ENCODE data around the gene PXDC1.
"Not testable (repeated sequence)": the region's sequence is repeated elsewhere in the genome, so short reads cannot be mapped to it uniquely, and the experiment has no call there.

Gene PXDC1

GRCh38 chr6:3707751-3708412 lies 43.6 kb downstream of the PXDC1 start:
- no peak for DNase-seq

DNA sequence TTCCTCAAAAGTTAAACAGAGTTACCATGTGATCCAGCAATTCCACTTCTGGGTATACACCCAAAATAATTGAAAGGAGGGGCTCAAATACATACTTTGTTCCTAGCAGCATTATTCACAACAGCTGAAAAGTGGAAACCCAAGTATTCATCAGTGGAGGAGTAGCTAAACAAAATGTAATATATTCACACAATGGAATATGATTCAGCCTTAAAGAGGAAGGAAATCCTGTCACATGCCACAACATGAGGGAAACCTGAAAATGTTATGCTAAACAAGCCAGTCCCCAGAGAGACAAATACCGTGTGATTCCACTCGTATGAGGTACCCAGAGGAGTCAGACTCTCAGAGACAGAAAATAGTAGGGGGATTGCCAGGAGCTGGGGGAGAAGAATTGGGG lies 44.5 kb downstream of the PXDC1 start:
- no peak for DNase-seq

GRCh38 chr6:3706547-3706946 lies 45.0 kb downstream of the PXDC1 start:
- DNase-seq: no peak

DNA sequence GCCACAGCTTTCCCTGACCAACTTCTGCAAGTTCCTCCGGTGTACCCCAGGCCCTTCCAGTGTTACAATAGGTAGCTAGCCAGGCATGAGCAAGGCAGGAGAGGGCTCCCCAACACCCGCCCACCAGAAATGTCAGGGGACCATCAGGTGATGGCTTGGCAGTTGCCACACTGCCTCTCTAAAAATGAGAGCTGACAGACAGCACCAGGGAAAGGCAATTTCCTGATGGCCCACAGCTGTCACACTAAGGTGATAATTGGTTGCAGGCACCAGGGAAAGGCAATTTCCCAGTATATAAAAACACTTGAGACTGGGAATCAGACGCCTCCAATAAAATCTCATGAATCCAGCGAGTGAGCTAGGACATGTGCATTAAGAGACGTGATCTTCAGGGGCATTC lies 49.9 kb downstream of the PXDC1 start:
- no peak for DNase-seq

- DNase-seq: no peak
Measured at GRCh38 chr6:3699231-3699630, 52.3 kb downstream of the PXDC1 start.

DNA sequence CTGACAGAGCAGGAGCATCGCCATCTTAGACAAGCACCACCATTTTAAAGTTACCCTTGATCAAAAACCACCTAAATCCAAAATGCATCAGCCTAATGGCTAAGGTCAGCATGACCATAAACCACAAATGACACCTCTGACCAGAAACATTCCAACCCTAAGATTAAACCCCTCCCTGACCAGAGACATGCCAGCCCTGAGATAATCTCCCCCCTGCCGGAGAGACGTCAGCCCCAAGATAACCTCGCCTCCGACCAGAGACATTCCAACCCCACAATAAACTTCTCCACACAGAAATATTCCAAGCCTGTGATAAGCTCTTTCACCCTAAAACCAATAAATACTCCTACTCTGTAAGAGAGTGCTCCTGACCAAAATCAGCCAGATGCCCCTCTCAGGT lies 53.5 kb downstream of the PXDC1 start:
- no peak for DNase-seq

- DNase-seq: no peak
Measured at GRCh38 chr6:3697609-3698008, 53.9 kb downstream of the PXDC1 start.

GRCh38 chr6:3696525-3697088 lies 54.9 kb downstream of the PXDC1 start:
- no peak for DNase-seq

- DNase-seq: no peak
Measured at GRCh38 chr6:3695065-3695817, 56.3 kb downstream of the PXDC1 start.

- no peak for DNase-seq
Measured at GRCh38 chr6:3693831-3694230, 57.7 kb downstream of the PXDC1 start.

DNA sequence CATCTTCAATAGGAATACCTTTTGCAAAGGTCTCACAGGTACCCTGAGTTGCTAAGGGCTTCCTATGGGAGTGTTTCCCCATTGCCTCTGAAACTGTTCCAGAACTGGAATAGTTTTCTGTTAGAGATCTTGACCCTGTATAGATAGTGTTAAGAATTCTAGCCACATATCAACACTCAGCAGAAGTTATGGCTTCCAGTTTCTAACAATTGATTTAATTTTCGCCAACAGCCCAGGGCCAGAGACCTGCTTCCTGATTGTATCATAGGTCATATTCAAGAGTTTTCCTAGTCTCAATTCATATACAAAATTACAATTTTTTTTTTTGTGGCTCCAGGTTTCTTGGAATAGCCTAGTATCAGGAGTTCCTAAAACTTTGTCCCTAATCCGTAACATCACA lies 61.0 kb downstream of the PXDC1 start:
- no peak for DNase-seq

DNA sequence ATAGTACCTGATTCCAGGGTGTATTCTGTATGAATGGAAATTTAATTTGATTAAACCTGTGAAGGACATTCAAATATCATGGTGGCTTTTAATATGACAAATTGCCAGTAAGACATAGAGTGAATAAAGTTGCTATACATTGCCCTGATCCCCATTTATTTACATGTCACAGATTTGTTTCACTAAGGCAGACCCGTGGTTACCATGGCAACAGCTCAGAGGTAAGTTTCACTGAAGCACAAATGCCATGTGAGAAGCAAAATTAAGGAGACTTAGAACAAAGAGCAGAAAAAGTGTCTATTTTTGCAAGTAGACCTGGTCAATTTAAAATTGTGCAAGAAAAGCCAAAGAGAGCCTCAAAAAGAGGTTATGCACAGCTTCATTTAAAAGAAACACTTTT lies 63.7 kb downstream of the PXDC1 start:
- DNase-seq: no peak

GRCh38 chr6:3683331-3683730 lies 68.2 kb downstream of the PXDC1 start:
- no peak for DNase-seq

GRCh38 chr6:3678946-3679345 lies 72.6 kb downstream of the PXDC1 start:
- no peak for DNase-seq

DNA sequence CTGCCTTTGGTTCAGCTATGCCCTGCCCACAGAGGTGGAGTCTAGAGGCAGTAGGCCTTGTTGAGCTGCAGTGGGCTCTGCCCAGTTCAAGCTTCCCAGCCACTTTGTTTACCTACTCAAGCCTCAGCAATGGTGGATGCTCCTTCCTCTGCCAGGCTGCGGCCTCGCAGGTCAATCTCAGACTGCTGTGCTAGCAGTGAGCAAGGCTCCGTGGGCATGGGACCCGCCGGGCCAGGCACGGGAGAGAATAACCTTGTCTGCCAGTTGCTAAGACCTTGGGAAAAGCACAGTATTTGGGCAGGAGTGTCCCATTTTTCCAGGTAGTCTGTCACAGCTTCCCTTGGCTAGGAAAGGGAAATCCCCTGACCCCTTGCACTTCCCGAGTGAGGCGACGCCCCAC lies 73.8 kb downstream of the PXDC1 start:
- not testable (repeated sequence) for DNase-seq

GRCh38 chr6:3677351-3677750 lies 74.2 kb downstream of the PXDC1 start:
- not testable (repeated sequence) for DNase-seq

Measured in NCI-H1092 (cell line).